GM12872 (cell line): ENCODE measurements around the gene CHAC1.

Source experiments
- TF ChIP-seq, protein P1 (sequence below): IDR thresholded peaks from 3 replicates; pipeline ENCODE4 v1.5.1; 2011; ENCODE audit warnings: low read depth, mild to moderate bottlenecking, low read length, moderate library complexity; ENCODE audit not compliant: insufficient read depth

CHAC1 gene

GRCh38 chr15:40952301-40952900, 870 bp upstream of the CHAC1 start:
- TF ChIP-seq, protein P1, sequence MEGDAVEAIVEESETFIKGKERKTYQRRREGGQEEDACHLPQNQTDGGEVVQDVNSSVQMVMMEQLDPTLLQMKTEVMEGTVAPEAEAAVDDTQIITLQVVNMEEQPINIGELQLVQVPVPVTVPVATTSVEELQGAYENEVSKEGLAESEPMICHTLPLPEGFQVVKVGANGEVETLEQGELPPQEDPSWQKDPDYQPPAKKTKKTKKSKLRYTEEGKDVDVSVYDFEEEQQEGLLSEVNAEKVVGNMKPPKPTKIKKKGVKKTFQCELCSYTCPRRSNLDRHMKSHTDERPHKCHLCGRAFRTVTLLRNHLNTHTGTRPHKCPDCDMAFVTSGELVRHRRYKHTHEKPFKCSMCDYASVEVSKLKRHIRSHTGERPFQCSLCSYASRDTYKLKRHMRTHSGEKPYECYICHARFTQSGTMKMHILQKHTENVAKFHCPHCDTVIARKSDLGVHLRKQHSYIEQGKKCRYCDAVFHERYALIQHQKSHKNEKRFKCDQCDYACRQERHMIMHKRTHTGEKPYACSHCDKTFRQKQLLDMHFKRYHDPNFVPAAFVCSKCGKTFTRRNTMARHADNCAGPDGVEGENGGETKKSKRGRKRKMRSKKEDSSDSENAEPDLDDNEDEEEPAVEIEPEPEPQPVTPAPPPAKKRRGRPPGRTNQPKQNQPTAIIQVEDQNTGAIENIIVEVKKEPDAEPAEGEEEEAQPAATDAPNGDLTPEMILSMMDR = no peak

DNA sequence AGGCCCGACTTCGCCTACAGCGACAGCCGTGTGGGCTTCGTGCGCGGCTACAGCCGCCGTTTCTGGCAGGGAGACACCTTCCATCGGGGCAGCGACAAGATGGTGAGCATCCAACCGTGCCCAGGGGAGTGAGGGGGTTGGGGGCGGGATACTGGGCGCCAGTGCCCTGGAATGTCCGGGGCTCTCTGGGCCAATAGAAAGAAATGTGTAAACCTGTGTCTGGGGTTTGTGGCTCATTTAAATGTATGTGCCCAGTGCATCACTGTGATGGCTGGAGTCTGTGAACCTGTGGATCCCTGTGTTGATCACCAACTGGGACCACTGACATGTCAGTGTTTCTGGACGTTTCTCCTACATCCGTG, 423 bp downstream of the CHAC1 start:
- TF ChIP-seq, protein P1 = no peak

DNA sequence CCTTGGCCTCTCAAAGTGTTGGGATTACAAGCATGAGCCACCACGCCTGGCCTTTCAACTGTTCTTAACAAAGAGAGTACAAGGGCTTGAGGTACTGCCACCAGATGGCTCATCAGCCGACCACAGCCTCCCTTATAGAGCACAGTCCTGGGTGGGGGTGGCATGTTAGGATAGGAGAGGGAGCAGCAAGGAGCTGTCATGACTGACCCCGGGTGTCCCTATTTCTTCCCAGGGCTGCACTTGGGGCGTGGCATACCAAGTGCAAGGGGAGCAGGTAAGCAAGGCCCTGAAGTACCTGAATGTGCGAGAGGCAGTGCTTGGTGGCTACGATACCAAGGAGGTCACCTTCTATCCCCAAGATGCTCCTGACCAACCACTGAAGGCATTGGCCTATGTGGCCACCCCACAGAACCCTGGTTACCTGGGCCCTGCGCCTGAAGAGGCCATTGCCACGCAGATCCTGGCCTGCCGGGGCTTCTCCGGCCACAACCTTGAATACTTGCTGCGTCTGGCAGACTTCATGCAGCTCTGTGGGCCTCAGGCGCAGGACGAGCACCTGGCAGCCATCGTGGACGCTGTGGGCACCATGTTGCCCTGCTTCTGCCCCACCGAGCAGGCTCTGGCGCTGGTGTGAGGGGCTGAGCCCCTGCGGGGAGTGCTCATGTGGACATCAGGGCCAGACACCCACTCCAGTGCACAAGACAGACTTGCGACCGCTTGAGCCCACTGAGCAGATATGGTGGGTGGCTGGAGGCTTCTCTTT, 2.1 kb downstream of the CHAC1 start:
- TF ChIP-seq, protein P1 = no peak

GRCh38 chr15:40955930-40956540, 2.8 kb downstream of the CHAC1 start:
- TF ChIP-seq, protein P1 = no peak

GRCh38 chr15:40956541-40956982, 3.3 kb downstream of the CHAC1 start:
- TF ChIP-seq, protein P1 = no peak

DNA sequence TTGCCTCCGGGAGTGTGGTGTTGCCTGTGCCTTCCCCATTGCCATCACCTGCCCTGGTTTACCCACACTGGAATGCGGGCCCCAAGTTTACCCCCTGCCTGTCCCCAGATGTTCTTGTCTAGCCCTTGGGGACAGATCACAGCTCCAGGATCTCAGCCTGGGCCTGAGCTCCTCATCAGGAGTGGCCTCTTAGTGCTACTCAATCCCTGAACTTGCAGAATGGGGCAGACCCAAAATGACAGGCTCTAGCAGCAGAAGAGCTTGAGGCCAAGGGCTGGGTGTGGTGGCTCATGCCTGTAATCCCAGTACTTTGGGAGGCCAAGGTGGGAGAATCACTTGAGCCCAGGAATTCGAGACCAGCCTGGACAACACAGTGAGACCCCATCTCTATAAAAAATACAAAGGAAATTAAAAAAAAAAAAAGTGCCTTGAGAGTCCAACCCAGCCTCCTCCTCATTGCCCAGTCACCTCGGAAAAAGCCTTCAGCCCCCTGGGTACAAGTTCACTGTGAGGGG, 3.8 kb downstream of the CHAC1 start:
- TF ChIP-seq, protein P1 = no peak

GRCh38 chr15:40957581-40958051, 4.3 kb downstream of the CHAC1 start:
- TF ChIP-seq, protein P1 = no peak
